ENCODE measurements around the gene MCAT.
A peak's percentile ranks its signal among the peaks of the same experiment; 100 is the strongest.
"Not testable (repeated sequence)": the region's sequence is repeated elsewhere in the genome, so short reads cannot be mapped to it uniquely, and the experiment has no call there.

The MCAT gene

DNA sequence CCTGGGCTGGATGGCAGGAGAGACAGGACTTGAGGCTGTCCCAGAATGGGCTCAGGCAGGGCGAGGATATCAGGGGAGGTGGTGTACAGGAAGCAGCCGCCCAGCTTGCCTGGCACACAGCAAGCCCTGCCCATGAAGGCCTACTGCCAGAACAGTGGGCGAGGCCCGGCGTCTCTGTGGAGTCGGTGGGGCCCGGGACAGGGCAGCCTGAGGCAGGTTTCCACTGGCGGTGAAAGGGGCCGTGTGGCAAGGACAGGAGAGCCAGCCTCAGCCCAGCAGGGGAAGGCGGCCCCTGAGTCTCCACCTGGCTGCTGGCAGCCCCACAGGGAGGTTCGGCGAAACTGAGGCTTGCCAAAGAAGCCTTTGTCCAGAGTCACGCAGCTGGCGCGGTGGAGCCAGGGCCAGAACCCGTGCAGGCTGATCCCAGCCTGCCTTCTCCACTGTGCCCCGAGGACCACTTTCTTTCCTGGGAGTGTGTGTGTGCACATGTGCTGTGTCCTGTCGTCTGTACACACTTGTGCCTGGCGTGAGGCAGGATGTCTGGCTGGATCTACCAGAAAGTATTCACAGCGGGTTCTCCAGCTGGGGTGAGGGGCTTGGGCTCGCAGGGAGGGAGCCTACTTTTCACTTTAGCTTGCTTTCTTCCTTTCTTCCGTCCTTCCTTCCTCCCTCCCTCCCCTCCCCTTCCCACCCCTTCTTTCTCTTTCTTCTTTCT is 9.3 kb upstream of the MCAT start:
- H3K9me3 ChIP-seq: no peaks in the 10 kb centered on the region
- H3K4me1 ChIP-seq: peaks cover 13% of the 10 kb centered on the region
- H3K36me3 ChIP-seq (replicated peaks): 0 out of 2 replicates have a peak, but pooled peaks cover 3% of the 10 kb centered on the region
- in situ Hi-C loops (cut with MboI; ENCODE audit: low sequenced_read_pairs): no loop called here
- peak overlapping the region; percentile 58 for H3K4me3 ChIP-seq
- H3K27me3 ChIP-seq (ENCODE audit: low read depth): no peaks in the 10 kb centered on the region
- peak; percentile 29 to 49 for DNase-seq (ENCODE audit: low spot score in 2 of 2)

DNA sequence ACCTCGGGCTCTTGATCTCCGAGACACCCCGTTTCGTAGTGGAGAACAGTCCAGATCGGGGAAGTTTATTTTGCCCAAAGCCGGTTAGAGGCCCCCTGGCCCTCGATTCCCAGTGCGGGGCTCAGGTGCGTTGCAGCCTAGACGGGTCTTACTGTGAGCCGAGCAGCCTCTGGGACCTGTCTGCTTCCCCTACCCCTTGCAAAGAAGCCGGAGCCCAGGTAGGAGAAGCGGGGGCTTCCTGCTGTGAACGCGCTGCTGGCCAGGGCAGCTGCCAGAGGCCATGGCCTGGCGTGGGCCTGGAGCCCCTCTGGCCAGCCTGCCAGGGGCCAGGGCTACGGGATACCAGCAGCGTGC is 8.8 kb upstream of the MCAT start:
- peaks cover 13% of the 10 kb centered on the region for H3K4me1 ChIP-seq
- H3K36me3 ChIP-seq (replicated peaks): 0 out of 2 replicates have a peak, but pooled peaks cover 3% of the 10 kb centered on the region
- peak overlapping the region; percentile 58 for H3K4me3 ChIP-seq
- H3K27me3 ChIP-seq (ENCODE audit: low read depth): no peaks in the 10 kb centered on the region
- no peak for DNase-seq (ENCODE audit: low spot score in 2 of 2)
- in situ Hi-C loops (cut with MboI; ENCODE audit: low sequenced_read_pairs): no loop called here
- no peaks in the 10 kb centered on the region for H3K9me3 ChIP-seq

GRCh38 chr22:43151251-43152002 is 8.2 kb upstream of the MCAT start, which contains the start of gene TSPO:
TSPO (plus strand) TSS chr22:43151559; CDS start chr22:43159239, 7,680 bp downstream.
- peak; percentile 29 to 78 for DNase-seq (ENCODE audit: low spot score in 2 of 2)
- Histone ChIP-seq H3K27me3 (ENCODE audit: low read depth) (no peaks in the 10 kb centered on the region), H3K4me1 (peaks cover 13% of the 10 kb centered on the region), H3K4me3 (peak within 1 kb of the TSS; percentile 58), H3K36me3 (replicated peaks) (0 out of 2 replicates have a peak, but pooled peaks cover 3% of the 10 kb centered on the region), H3K9me3 (no peaks in the 10 kb centered on the region)
- in situ Hi-C loops (cut with MboI; ENCODE audit: low sequenced_read_pairs): no loop called here

GRCh38 chr22:43150731-43151206 is 7.6 kb upstream of the MCAT start:
- Histone ChIP-seq H3K4me1 (peaks cover 13% of the 10 kb centered on the region), H3K9me3 (no peaks in the 10 kb centered on the region), H3K36me3 (replicated peaks) (no peaks in the 10 kb centered on the region), H3K27me3 (ENCODE audit: low read depth) (no peaks in the 10 kb centered on the region), H3K4me3 (peak overlapping the region; percentile 58)
- in situ Hi-C loops (cut with MboI; ENCODE audit: low sequenced_read_pairs): no loop called here
- DNase-seq (ENCODE audit: low spot score in 2 of 2): no peak

GRCh38 chr22:43148581-43148980 is 5.4 kb upstream of the MCAT start:
- Histone ChIP-seq H3K4me1 (peaks cover 14% of the 10 kb centered on the region), H3K4me3 (no peak overlapping the region), H3K27me3 (ENCODE audit: low read depth) (no peaks in the 10 kb centered on the region), H3K9me3 (no peaks in the 10 kb centered on the region), H3K36me3 (replicated peaks) (no peaks in the 10 kb centered on the region)
- DNase-seq (ENCODE audit: low spot score in 2 of 2): no peak
- in situ Hi-C loops (cut with MboI; ENCODE audit: low sequenced_read_pairs): no loop called here

GRCh38 chr22:43147821-43148220 is 4.6 kb upstream of the MCAT start:
- no peak for DNase-seq (ENCODE audit: low spot score in 2 of 2)
- no peaks in the 10 kb centered on the region for H3K27me3 ChIP-seq (ENCODE audit: low read depth)
- no peak overlapping the region for H3K4me3 ChIP-seq
- no peaks in the 10 kb centered on the region for H3K36me3 ChIP-seq (replicated peaks)
- in situ Hi-C loops (cut with MboI; ENCODE audit: low sequenced_read_pairs): no loop called here
- H3K4me1 ChIP-seq: peaks cover 17% of the 10 kb centered on the region
- no peaks in the 10 kb centered on the region for H3K9me3 ChIP-seq

GRCh38 chr22:43146332-43146731 is 3.1 kb upstream of the MCAT start:
- DNase-seq (ENCODE audit: low spot score in 2 of 2); in situ Hi-C loops (cut with MboI; ENCODE audit: low sequenced_read_pairs): not testable (repeated sequence)
- peaks cover 12% of the 10 kb centered on the region for H3K4me1 ChIP-seq

GRCh38 chr22:43145371-43145770 is 2.2 kb upstream of the MCAT start:
- H3K4me1 ChIP-seq; H3K27me3 ChIP-seq (ENCODE audit: low read depth); H3K36me3 ChIP-seq (replicated peaks); H3K4me3 ChIP-seq; DNase-seq (ENCODE audit: low spot score in 2 of 2); in situ Hi-C loops (cut with MboI; ENCODE audit: low sequenced_read_pairs); H3K9me3 ChIP-seq: not testable (repeated sequence)

More at GRCh38 chr22:43146332-43146731, 3.1 kb upstream of the MCAT start:
- not testable (repeated sequence) for H3K36me3 ChIP-seq (replicated peaks); H3K4me3 ChIP-seq; H3K27me3 ChIP-seq (ENCODE audit: low read depth); H3K9me3 ChIP-seq

- no peak for DNase-seq (ENCODE audit: low spot score in 2 of 2)
- H3K36me3 ChIP-seq (replicated peaks): peaks cover 14% of the 10 kb centered on the region
- no peaks in the 10 kb centered on the region for H3K27me3 ChIP-seq (ENCODE audit: low read depth)
- peaks cover 9% of the 10 kb centered on the region for H3K4me1 ChIP-seq
- in situ Hi-C loops (cut with MboI; ENCODE audit: low sequenced_read_pairs): no loop called here
- H3K9me3 ChIP-seq: no peaks in the 10 kb centered on the region
- H3K4me3 ChIP-seq: no peak overlapping the region
Observed at GRCh38 chr22:43144949-43145348, 1.8 kb upstream of the MCAT start.

DNA sequence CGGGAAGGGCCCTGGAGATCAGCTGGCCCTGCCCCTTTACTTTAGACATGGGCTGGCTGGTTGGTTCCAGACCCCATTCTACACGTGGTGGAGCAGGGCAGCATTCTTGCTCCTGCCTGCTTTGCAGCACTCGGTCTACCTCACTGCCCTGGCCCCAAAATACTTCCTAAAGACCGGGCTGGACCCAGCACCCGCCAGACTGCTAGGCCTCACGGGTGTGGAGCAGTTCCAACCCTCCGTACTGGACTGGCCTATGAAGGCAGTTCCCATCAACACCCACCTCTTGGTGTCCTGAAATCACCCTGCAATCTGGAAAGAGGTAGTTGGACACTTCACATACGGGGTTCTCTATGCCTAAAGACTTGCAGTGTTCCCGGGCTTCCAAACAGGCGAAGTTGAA is 6.4 kb downstream of the MCAT start:
- Histone ChIP-seq H3K36me3 (replicated peaks) (peaks cover 76% of the 10 kb centered on the region), H3K9me3 (no peaks in the 10 kb centered on the region), H3K27me3 (ENCODE audit: low read depth) (no peaks in the 10 kb centered on the region), H3K4me3 (no peak overlapping the region), H3K4me1 (peaks cover under 1% of the 10 kb centered on the region)
- in situ Hi-C loops (cut with MboI; ENCODE audit: low sequenced_read_pairs): no loop called here
- DNase-seq (ENCODE audit: low spot score in 2 of 2): no peak

DNA sequence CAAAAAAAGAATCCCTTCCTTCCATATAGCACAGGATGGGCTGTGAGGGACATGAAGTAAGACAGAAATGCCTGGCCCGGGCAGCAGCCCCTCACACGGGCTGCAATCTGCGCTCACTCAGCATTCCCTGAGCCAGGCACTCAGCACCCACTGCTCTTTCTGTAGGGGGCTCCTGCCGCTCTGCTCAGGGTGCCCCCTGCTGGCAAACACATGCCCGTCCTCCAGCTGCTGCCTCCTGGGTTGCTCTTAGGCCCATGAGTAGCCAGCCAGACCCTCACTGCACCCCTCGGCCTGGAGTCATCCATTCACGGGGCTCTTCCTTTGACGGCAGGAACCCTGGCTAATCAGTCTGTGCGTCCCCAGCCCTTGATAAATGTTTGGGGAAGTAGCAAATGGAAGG is 6.9 kb downstream of the MCAT start:
- Histone ChIP-seq H3K9me3 (no peaks in the 10 kb centered on the region), H3K36me3 (replicated peaks) (peaks cover 81% of the 10 kb centered on the region), H3K27me3 (ENCODE audit: low read depth) (no peaks in the 10 kb centered on the region), H3K4me3 (no peak overlapping the region), H3K4me1 (no peaks in the 10 kb centered on the region)
- peak; percentile 21 to 69 for DNase-seq (ENCODE audit: low spot score in 2 of 2)
- in situ Hi-C loops (cut with MboI; ENCODE audit: low sequenced_read_pairs): no loop called here

DNA sequence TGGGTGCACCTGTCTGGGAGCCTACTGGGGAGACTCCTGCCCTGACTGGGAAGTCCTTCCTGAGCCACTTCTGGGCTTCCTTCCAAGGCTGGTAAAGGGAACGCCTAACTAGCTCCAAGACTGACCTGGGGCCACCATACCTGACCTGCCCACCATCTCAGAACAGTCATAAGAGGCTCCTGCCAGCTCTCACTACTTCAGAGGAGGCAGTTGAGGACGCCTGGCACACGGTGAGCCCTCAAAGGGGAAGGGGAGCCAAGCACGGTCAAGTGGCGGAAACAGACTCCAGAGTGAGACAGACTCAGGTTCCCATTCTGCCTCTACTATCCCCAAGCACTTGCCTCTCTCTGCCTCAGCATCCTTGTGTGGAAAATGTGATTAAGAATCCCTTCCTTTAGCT is 7.6 kb downstream of the MCAT start:
- Histone ChIP-seq H3K9me3 (no peaks in the 10 kb centered on the region), H3K36me3 (replicated peaks) (peaks cover 77% of the 10 kb centered on the region)
- in situ Hi-C loops (cut with MboI; ENCODE audit: low sequenced_read_pairs): no loop called here

DNA sequence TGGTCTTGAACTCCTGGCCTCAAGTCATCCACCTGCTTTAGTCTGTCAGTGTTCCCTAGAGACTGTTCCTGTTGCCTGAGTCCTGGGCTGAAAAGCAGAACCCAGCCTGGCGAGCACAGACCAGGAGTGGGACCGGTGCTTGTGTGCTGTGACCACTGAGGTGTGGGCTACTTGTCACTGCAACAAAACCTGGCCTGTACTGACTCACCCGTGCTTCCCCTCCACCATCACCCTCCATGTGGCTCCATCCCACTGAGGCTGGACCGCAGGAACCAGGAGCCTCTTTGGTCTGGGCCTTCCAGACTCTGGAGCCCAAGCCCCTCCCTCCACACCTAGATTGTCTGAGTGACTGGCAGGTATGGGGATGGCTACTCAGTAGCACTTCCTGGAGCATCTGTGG is 8.6 kb downstream of the MCAT start:
- H3K4me1 ChIP-seq: no peaks in the 10 kb centered on the region
- peaks cover 67% of the 10 kb centered on the region for H3K36me3 ChIP-seq (replicated peaks)
- H3K4me3 ChIP-seq: no peak overlapping the region
- H3K9me3 ChIP-seq: no peaks in the 10 kb centered on the region
- no peaks in the 10 kb centered on the region for H3K27me3 ChIP-seq (ENCODE audit: low read depth)
- in situ Hi-C loops (cut with MboI; ENCODE audit: low sequenced_read_pairs): no loop called here
- no peak for DNase-seq (ENCODE audit: low spot score in 2 of 2)

More for the DNA sequence above, 7.6 kb downstream of the MCAT start:
- DNase-seq (ENCODE audit: low spot score in 2 of 2): no peak
- no peak overlapping the region for H3K4me3 ChIP-seq
- no peaks in the 10 kb centered on the region for H3K27me3 ChIP-seq (ENCODE audit: low read depth)
- no peaks in the 10 kb centered on the region for H3K4me1 ChIP-seq

DNA sequence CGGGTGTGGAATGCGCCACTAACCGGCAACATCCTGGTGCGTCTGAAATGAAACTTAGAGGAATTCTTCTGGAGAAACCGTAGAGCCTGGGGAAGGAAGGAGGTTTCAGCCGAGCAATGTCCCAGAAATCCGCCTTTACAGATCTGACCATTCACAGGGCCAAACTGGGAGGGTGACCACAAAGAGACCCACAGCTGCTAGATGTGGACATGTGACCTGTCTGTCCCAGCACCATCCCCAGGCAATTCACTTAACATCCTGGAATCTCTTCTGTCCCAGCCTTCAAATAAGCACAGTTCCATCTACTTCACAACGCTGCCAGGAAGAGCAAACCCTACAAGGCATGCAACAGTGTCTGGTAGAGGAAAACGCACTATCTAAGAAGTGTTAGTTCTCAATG is 9.8 kb downstream of the MCAT start:
- Histone ChIP-seq H3K4me1 (no peaks in the 10 kb centered on the region), H3K4me3 (no peak overlapping the region), H3K27me3 (ENCODE audit: low read depth) (no peaks in the 10 kb centered on the region), H3K36me3 (replicated peaks) (peaks cover 57% of the 10 kb centered on the region), H3K9me3 (no peaks in the 10 kb centered on the region)
- no peak for DNase-seq (ENCODE audit: low spot score in 2 of 2)
- in situ Hi-C loops (cut with MboI; ENCODE audit: low sequenced_read_pairs): no loop called here
